HG03066 (cell line): Measurements from ENCODE around the gene CDH5.
"Not testable (repeated sequence)": the region's sequence is repeated elsewhere in the genome, so short reads cannot be mapped to it uniquely, and the experiment has no call there.

Experiments used
- ATAC-seq: cut with Tn5 transposase; IDR thresholded peaks from one replicate; pipeline ENCODE4 v1.9.1; 2021; ENCODE audit warnings: low read depth; ENCODE audit not compliant: unreplicated experiment

Gene CDH5, protein sequence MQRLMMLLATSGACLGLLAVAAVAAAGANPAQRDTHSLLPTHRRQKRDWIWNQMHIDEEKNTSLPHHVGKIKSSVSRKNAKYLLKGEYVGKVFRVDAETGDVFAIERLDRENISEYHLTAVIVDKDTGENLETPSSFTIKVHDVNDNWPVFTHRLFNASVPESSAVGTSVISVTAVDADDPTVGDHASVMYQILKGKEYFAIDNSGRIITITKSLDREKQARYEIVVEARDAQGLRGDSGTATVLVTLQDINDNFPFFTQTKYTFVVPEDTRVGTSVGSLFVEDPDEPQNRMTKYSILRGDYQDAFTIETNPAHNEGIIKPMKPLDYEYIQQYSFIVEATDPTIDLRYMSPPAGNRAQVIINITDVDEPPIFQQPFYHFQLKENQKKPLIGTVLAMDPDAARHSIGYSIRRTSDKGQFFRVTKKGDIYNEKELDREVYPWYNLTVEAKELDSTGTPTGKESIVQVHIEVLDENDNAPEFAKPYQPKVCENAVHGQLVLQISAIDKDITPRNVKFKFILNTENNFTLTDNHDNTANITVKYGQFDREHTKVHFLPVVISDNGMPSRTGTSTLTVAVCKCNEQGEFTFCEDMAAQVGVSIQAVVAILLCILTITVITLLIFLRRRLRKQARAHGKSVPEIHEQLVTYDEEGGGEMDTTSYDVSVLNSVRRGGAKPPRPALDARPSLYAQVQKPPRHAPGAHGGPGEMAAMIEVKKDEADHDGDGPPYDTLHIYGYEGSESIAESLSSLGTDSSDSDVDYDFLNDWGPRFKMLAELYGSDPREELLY

DNA sequence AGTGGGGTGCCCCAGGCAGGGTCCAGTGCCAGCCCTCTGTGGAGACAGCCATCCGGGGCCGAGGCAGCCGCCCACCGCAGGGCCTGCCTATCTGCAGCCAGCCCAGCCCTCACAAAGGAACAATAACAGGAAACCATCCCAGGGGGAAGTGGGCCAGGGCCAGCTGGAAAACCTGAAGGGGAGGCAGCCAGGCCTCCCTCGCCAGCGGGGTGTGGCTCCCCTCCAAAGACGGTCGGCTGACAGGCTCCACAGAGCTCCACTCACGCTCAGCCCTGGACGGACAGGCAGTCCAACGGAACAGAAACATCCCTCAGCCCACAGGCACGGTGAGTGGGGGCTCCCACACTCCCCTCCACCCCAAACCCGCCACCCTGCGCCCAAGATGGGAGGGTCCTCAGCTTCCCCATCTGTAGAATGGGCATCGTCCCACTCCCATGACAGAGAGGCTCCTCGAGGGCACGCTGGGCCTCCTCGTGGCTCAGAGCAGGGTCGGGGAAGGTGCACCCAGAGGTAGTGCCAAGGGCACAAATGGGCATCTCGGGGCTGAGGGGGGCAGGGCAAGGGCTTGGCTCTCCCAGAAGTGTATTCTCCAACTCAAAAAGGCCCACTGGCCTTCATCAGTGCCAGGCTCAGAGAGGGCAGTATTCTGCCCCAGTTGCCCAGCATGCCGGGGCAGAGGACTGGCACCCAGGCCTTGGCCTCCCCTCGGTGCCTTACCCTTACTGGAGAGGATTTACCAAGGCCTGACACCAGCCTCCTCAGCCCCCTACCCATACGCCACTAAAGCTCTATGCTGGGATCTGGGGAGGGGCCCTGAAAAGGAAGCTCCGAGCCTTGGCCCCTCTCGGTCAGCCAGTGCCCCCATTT is at the start of gene CDH5:
TSS of gene CDH5 (plus strand) at position 259 of the 867 bp plus-strand sequence. CDS start 12,647 bp downstream, outside the sequence.
- no peak for ATAC-seq

DNA sequence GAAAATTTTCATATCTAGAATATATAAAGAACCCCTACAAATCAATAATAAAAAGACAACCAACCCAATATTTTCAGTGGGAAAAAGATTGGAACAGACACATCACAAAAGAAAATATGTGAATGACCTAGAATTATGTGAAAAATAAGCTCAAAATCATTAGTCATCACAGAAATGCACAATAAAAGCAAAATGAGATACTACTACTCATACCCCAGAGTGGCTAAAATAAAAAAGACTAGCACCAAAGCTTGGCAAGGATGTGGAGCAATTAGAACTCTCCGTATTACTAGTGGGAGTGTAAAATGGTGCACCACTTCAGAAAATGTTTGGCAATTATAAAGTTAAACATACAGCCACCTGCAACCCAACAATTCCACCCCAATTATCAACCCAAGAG is 48.0 kb upstream of the CDH5 start:
- ATAC-seq = no peak

DNA sequence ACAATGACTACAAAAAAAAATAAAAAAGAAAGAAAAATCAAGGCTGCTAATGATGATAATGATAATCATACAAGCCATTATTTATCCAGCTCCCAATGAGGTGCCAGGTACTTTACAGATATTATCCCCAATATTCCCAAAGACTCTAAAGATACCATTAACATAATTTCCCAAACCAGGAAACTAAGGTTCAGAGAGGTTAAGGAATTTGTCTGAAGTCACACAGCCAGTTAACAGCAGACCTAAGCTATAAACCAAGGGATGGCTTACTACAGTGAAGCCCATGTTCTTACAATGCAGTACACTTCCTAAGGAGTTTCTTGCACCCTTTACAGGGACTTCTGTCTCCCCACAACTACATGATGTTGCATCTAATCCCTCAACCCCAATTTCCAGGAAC is 45.7 kb upstream of the CDH5 start:
- no peak for ATAC-seq

DNA sequence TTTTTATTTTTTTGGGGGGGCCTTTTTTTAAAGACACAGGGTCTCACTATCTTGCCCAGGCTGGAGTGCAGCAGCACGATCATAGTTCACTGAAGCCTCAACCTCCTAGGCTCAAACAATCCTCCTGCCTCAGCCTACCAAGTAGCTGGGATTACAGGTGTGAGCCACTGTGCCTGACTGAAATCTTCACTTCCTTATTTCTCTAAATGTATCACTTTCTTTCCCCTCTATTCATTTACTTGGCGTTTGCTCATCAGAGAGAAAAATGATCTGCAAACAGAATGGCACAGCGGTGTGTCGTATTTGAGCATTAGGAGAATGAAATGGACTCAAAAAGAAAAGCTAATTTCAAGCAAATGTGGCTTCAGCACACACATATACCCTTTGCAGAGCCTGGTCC is 44.3 kb upstream of the CDH5 start:
- no peak for ATAC-seq

DNA sequence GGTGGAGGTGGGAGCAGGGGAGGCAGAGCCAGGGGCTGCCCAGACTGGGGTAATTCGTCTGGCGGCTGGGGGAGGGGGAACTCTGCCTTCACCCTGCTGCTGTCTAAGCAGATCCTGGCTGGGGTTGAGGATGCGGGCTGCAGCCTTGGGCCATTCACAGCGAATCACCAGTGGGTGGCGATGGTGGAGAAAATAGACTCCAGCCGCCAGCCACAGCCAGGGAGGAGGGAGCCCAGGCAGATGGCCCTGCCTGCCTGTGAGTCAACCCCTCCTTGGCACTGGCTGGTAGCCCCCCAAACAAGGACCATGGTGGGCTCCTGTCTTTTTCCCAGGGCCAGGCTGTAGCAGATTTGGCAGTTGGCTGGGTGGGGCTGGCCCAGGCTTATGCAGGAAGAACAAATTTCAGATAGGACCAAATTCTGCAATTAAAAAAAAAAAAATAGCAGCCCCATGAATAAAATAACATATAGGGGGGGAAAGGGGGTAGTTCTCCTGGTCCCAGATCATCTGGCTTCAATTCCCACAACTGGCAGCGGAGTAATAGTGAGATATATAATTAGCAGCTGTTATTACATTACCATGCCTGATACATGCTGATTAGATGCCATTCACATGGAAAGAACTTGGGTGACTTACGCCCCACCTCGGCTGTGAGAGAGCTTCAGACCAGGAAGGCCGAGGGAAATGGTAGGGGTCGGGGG is 41.5 kb upstream of the CDH5 start:
- ATAC-seq = no peak

DNA sequence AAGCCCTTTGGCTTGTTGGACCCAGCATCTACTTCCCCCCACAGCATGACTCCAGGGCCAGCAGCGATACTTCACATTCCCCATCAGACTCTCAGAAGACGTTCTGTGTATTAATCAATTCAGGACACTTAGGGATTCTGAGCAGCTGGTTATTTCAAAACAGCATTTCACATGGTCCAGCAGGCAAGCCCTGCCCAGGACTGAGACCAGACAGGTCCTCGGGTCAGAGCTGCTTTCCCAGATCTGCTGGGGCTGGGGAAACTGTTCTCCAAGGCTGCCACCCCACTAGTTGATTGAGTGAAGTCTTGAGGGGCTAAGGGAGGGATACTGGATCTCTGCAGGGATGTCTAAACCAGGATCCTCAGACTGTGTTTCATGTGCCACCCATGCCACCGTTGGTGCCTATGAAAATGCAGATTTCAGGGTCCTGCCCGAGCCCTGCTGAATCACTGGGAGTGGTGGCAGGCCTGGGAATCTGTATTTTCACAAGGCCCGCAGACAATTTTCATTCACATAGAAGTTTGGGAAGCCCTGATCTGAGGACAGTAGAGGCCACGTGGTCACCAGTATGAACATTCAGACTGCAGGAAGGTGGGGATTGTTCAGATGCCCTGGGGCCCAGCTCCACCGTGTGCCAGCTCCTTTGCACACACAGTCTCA is 40.6 kb upstream of the CDH5 start:
- no peak for ATAC-seq

DNA sequence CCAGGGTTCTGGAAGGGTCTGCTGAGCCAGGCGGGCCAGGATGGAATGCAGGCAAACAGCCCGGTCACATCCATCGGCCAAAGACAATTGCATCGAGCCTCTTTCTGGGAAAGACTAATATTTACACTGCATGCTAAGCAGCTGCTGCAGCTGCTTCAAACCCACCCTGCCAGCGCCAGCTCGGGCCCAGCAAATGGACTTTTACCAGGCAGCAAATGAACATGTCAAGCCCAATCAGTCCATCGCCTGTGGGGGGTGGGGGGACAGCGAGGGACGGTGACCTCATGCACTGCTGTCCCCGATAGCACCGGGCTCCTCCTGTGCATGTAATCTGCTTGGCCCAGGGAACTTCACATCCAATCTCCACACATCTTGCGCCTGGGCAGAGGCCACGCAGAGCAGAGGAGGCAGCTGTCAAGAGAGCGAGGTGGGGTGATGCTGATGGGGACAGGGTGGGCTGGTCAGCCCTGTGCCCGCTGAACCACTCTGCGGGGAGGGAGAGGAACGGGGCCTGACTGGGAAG is 39.4 kb upstream of the CDH5 start:
- ATAC-seq = no peak

DNA sequence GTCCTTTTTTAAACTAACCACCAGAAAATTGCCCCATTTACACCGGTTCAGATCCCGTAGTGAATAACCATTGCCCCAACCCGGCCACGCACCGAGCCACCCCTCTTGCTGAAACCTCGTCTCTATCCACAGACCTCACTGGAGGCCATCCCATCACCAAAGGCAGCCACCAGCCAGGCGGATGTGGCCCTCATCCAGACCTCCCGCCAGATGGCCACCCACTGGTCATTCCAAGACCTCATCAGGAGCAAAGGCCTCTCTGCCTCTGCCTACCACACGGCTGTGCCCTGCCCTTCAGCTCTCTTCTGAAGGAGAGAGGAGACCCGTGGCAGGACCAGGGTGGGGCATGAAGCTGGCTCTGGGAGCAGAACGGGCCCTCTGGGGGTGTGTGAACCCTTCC is 38.2 kb upstream of the CDH5 start:
- no peak for ATAC-seq

DNA sequence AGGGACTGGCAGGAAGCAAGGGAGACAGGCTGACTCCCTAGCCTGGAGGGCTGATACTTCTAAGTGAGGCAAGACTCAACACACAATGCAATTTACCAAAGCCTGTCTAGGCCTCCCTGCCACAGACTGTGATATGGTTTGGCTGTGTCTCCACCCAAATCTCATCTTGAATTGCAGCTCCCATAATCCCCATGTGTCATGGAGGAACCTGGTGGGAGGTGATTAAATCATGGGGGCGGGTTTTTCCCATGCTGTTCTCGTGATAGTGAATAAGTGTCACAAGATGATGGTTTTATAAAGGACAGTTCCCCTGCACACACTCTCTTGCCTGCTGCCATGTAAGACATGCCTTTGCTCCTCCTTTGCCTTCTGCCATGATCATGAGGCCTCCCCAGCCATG is 35.0 kb upstream of the CDH5 start:
- not testable (repeated sequence) for ATAC-seq

DNA sequence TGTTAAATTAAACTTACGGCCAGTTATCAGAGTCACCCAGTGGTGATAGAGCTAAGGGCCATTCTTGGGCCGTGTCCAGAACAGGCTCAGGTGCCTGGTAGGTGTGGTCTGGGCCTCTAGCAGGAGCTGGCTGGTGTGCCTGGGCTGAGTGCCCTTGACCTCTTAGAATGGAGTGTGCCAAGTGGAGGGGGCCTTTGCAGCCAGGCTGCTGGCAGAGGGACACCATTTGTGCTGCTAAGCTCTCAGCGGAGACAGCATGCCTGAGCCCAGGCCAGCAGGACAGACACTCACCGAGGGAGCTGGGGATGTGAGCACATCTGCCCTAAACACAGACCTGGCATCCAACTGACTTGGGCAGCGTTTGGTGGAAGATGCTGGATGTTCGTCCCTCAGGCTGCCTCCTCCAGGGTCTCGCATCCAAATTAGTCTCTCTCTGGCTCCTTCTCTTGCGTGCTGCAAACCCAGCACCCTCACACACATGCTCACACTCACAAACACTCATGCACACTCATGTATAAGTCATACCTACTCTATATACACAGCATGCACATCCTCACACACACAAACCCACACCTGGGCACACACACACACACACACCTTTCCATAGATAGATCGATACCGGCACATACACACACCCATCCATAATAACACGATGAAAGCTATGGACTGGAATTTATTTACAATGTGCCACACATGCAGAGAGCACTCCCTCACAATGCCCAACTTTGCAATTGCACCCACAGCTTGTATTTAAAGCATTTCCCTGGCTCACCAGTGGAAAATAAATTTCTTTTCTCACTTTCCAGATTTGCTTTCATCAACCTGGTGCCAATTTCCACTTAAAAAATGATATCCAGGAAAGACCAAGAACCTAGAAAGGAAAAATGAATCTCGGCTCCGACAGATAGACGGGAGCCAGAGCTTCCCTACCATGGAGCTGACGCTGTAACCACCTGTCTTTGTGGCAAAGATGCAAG is 33.6 kb upstream of the CDH5 start:
- no peak for ATAC-seq

DNA sequence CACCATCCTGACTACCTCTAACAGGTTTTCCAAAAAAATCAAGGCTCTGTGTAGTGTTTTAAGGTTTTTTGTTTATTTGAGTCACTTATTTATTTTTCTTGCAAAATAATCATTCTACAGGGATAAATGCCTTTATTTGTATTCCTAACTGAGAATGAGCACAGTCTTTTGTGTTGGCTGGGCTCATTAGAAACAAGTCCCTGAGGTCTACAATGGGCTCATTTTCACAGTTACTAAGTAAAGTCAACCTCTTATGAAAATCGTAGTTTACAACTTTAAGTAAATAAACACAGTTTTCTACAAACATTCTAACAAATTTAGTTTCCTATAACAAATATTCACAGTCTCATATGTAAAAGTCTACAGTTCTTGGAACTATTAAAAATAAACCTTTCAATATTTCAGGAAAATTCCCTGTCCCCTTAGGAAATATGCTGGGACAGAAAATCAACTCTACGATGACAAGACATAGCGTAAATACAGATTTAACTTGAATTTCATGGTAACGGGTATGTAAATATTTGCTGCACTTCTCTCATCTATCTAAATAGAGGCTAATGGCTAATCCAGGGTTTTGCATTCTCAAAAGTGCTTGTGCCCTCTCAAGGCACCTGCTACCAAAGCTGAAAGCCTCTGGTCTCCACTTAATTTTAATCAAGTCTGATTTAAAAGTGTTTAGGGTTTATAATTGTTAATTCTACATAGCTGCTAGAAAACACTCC is 31.5 kb upstream of the CDH5 start:
- no peak for ATAC-seq

DNA sequence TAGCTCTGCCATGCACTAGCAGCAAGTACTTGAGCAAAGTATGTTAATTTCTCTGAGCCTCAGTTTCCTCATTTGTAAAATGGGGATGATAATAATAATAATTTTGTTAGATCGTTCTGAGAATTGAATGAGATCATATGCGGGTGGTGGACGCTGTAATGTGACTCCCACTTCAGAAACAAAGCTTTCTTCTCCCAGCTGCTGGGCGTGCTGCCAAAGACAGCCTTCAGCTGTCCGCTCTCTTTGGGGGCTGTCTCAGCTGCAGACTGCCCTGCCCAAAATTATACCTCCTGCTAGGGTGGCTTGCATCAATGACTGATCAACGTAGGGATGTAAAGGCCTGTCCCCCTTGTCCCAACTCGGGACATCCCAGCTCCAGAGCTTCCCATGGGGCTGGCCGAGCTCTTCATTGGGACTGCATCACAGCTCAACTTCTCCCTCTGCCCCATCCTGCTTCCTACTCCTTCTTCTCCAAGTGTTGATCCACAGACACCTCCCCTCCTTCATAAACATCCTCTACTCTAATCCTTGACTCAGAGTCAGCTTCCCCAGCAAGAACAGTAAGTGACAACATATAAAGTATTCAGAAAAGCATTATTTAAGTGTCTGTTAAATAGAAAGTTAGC is 30.7 kb upstream of the CDH5 start:
- no peak for ATAC-seq

DNA sequence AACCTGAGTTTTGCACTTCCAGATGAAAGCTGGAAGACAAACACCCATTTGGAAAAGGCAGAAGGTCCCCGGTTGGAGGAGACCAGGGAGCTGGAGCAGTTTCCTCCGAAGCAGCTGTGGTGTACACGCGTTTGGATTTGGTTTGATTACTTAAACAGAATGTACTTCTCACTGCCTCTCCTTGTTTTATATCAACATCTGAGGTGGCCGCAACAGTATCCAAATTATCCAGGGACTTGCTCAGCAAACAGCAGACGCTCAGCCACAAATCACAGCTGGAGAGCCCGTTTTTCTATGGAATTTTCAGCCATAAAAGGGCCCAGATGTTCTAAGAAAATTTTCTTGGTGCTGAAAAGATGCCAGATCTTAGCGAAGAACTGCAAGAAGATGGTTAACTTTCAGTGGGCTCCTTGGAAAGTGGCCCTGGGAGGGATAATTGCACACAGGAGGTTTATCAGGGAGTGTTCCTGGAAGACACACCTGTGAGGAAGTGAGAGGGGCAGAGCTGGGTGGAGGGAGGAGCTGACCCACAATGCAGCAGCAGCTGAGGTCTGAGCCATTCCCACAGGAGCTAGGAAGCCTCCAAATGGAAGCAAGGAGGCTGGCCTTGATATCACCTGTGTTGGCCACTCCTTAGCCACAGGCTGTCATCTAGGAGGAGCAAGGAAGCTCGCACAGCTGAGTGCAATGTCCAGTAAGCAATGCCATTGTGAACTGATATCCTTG is 28.9 kb upstream of the CDH5 start:
- ATAC-seq = no peak

DNA sequence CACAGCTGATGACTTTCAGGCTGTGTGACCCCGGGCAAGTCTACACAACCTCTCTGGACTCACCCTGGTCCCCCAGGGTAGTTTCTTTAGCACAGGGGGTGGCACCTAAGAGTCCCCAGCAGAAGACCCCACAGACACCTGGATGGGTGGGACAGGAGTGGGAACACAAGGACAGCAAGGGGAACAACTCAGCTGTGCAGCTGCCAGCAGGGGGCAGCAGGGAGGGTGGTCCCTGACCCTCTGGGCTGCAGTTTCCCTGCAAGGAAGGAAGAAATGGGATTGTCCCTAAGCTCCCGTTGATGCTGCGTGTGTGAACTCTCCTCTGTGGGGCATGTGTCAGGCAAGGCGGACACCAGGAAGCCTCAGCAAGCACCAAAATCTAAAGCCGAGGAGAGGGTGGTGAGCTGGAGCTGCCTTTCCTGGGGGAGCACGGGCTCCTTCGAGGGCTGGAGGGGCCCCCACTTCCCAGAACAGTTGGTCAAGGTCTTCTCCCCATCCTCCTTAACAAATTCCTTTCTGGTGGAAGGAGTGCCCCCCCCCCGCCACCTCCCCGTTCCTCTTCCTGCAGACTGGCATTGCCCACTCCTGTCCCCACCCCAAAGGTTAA is 24.1 kb upstream of the CDH5 start:
- no peak for ATAC-seq

DNA sequence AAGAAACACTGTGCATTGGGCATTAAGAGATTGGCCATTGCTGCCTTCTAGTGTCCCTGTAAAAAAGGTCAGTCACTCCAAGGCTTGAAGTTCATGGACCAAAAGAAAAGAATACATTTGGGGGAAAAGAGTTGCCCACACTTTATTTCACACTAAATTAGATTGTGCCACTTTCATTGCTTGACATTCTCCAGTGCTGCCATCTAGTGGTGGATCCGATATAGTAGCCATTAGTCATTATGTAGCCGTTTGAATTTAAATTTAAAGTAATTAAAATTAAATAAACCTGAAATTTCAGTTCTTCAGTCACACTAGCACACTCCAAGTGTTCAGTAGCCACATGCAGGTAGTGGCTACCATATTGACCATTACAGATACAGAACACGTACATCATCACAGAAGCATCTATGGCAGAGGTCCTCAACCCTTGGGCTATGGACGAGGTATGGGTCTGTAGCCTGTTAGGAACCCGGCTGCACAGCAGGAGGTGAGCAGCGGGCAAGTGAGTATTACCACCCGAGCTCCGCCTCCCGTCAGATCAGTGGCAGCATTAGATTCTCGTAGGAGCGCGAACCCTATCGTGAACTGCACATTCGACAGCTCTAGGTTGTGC is 21.9 kb upstream of the CDH5 start:
- no peak for ATAC-seq

DNA sequence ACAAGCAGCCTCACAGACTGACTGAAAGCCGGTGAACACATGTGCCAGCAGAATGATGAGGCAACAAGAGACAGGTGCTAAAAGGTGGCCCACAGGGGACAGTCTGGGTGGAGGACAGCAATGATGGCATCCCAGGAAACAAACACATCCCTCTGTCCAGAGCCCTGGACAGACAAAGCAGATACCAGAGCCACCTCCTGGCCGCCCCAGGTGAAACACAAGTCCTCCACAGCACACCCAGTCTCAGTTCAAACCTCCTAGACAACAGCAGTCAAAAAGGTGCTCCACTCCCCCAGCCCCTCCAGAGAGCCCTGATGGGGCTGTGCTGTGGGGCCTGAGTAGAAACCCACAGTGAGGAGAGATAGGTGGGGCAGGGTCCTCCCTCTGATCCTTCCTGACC is 20.3 kb upstream of the CDH5 start:
- no peak for ATAC-seq
